ENCODE results near the gene HIVEP2.
"Not testable (repeated sequence)": the region's sequence is repeated elsewhere in the genome, so short reads cannot be mapped to it uniquely, and the experiment has no call there.

Gene HIVEP2, protein sequence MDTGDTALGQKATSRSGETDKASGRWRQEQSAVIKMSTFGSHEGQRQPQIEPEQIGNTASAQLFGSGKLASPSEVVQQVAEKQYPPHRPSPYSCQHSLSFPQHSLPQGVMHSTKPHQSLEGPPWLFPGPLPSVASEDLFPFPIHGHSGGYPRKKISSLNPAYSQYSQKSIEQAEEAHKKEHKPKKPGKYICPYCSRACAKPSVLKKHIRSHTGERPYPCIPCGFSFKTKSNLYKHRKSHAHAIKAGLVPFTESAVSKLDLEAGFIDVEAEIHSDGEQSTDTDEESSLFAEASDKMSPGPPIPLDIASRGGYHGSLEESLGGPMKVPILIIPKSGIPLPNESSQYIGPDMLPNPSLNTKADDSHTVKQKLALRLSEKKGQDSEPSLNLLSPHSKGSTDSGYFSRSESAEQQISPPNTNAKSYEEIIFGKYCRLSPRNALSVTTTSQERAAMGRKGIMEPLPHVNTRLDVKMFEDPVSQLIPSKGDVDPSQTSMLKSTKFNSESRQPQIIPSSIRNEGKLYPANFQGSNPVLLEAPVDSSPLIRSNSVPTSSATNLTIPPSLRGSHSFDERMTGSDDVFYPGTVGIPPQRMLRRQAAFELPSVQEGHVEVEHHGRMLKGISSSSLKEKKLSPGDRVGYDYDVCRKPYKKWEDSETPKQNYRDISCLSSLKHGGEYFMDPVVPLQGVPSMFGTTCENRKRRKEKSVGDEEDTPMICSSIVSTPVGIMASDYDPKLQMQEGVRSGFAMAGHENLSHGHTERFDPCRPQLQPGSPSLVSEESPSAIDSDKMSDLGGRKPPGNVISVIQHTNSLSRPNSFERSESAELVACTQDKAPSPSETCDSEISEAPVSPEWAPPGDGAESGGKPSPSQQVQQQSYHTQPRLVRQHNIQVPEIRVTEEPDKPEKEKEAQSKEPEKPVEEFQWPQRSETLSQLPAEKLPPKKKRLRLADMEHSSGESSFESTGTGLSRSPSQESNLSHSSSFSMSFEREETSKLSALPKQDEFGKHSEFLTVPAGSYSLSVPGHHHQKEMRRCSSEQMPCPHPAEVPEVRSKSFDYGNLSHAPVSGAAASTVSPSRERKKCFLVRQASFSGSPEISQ (N-terminal part only)

DNA sequence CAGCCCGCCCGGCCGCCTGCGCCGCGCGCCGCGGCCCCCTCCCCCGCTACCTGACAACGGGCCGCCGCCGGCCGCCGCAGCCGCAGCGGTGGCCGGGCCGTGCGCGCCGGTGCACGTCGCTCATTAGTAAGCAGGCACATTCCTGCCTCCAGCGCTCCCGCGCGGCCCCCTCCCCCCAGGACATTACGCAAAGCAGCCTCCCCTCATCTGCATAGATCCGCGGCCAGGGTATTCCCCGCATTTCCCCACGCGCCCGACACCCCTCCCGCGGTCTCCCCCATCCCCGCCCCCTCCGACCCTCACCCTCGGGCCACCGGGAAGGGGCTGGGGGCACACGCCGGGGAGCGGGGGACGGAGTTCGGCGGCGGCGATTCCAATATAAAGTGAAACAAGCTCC lies at the start of gene HIVEP2:
Gene HIVEP2 (minus strand): TSS at position 128 of the 397 bp plus-strand sequence. CDS start 170,438 bp downstream, outside the sequence.
- DNase-seq (ENCODE audit: low spot score) = peak; percentile 71

DNA sequence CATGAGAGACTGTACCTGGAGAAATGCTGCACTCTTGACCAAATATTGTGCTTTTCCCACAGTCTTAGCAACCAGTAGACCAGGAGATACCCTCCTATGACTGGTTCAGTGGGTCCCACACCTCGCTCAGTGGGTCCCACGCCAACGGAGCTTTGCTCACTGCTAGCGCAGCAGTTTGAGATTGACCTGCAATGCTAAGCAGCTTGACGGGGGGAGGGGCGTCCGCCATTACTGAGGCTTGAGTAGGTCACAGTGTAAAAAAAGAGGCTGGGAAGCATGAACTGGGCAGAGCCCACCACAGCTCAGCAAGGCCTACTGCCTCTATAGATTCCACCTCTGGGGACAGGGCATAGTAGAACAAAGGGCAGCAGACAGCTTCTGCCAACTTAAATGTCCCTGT lies 49.0 kb upstream of the HIVEP2 start:
- no peak for DNase-seq (ENCODE audit: low spot score)

DNA sequence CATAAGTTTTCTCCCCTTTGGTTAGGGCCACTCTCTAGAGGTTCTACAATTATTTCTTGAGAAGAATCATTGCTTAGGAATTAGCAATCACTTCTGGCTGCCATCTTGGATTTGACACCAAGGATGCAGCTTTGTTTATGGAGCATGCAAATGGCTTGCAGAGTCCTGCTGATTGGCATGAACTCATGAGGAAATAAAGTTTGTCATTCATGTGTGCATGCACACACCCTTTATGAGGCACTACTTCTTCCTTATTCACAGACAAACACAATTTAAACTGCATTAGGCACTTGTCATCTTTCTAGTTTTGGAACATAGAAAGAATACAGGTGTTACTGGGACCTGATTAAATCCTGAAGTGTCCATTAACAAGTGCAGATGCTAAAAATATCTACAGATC lies 42.5 kb upstream of the HIVEP2 start:
- no peak for DNase-seq (ENCODE audit: low spot score)

DNA sequence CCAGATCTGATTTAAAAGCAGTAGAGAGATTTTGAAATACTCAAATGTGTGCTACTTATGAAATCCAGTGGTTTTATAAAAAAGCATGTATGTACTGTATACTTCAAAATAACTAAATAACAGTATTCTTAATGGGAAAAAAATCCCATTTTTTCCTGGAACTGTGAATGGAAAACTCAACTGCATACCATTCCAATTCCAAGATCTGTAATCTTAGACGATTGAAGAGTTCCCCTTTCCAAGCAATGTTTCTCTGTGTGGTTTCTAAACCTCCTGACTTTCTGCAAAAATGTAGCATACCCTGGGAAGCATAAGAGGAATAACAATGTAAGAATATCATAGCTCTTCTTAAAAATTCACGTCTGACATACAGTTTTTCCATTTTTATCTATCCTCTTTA lies 40.3 kb upstream of the HIVEP2 start:
- DNase-seq (ENCODE audit: low spot score) = no peak

DNA sequence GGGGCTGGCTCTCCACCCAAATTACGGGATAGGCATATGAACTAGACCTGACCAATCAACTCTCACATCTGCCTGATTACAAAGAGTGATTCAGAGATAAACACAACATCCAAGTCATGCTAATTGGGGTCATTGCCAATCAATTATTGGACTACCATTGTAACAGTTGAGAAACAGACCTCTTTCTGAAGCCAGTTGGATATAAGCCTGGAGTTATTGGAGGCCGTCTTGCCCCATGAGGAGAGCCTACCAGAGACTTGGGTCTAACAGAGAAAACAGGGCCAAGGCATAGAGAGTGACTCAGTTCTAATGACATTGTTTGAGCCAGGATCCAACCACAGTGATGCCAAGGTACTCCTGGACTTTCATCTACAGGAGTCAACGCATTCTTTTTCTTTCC lies 39.4 kb upstream of the HIVEP2 start:
- peak; percentile 14 for DNase-seq (ENCODE audit: low spot score)

DNA sequence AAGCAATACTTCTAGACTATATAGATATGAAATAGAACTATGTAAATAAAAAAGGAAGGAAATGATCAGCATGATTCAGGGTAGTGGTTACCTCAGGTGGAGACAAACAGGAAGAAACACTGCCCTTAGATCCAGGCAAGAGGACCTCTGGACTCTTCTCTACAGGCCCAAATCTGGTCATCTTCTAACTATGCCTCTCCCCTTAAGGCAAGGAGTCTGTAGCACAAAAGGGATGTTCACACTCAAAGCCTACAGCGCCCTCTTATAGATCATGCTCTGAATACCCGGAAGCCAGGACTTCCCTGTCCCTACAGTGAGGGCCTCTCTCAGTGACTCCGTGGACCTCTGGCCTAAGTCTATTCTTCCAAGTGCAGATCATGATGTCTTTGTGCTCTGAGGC lies 30.4 kb upstream of the HIVEP2 start:
- DNase-seq (ENCODE audit: low spot score) = no peak

DNA sequence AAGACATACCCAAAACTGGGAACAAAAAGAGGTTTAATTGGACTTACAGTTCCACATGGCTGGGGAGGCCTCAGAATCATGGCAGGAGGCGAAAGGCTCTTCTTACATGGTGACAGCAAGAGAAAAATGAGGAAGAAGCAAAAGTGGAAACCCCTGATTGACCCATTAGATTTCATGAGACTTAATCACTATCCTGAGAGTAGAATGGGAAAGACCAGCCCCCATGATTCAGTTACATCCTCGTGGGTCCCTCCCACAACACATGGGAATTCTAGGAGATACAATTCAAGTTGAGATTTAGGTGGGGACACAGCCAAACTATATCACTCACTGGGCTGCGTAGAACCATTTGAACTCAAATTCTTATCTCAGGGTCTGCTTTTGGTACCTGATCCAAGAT lies 26.0 kb upstream of the HIVEP2 start:
- not testable (repeated sequence) for DNase-seq (ENCODE audit: low spot score)

DNA sequence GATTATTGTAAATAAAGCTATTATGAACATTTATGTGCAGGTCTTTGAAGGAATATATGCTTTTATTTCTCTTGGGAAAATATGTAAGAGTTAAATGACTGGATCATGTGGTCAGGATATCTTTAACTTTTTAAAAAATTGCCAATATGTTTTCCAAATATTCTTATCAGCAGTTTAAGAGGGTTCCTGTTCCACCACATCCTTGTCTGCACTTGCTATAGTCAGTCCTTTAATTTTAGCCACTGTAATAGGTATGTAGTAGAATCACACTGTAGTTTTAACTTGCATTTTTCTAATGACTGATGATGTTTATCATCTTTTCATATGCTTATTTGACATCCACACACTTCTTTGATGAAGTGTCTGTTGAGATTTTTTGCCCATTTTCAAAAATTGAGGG lies 23.6 kb upstream of the HIVEP2 start:
- no peak for DNase-seq (ENCODE audit: low spot score)

DNA sequence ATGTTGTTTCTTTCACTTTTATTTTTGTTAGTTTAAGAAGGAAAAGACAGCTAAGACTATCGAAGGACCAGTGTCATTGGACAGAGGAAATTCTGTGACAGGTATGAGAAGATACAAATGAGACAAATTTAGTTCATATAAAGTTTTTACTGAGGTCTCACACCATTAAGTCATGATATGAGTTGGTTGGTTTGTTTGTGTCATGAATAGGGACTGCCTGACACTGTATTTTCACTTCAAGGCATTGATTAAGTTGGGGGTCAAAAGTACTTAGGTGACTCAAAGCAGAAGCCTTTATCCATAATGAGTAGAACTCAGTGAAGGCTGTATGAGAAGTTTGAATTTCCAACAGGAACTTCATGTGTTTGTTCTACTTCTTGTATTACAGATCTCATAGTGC lies 21.3 kb upstream of the HIVEP2 start:
- no peak for DNase-seq (ENCODE audit: low spot score)

DNA sequence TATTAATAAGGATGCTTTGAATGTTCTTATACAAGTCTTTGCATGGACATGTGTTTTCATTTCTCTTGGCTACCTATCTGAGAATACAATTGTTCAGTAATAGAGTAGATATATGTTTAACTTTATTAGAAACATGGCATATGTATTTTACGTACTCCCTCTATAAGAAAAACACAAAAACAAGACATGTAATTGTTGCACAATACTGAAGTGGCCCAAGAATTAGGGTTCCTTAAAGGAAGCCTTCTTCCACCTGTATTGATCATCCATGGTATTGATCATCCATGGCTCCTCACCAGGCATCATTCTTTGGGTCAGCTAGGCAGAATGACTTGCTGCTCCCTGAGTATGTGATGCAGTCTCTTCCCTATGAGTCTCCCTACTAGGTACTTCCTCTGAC lies 20.2 kb upstream of the HIVEP2 start:
- DNase-seq (ENCODE audit: low spot score) = no peak

DNA sequence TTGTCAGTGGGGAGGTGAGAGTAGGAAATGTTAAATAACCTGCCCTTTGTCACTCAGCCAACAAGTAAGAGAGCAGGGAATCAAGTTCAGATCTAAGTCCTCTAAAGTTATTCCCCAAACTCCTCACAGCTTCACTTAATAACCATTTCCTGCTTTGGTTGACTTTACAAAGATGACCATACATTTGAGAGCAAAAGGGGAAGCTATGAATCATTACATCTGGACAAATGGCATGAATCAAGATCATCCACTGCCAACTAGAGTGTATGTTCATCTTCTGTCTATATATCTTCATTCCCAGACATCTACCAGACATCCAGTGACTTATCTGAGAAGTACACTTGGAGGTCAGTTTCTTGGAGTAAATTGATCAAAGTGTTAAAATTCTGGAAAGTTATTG lies 15.1 kb upstream of the HIVEP2 start:
- DNase-seq (ENCODE audit: low spot score) = no peak

DNA sequence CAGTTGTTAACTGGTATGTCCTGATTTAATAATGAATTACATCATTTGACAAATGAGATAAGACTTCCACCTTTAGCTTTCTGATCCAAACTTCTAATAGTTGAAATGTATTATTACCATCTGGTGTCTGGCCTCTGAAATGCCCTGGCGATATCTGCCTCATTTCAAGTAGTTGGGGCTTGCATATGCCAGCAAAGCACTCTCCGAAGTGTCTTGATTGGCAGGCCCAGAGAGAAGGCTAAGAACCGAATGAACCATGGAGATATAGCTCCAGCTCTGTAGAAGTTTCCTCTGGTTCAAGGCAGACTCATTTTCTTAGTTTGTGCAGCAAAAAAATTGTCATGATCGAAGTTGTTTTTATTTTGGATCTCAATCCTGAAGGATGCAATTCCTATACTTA lies 13.4 kb upstream of the HIVEP2 start:
- no peak for DNase-seq (ENCODE audit: low spot score)

DNA sequence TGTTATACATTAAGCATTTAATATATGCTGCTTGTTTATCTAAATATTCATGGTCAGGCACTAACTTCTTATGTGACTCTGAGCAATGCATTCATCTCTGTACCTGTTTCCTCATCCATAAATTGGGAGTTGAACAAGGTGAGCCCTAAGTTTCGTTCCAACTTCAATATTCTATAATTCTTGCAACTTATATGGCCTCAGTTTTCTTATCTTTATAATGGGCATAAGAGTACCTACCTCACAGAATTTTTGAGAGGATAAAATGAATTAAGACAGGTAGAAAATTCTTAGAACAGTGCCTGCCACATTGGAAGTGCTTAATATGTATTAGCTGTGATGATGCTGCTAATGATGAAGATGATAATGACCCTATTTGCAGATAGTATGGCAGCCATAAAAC lies 11.8 kb upstream of the HIVEP2 start:
- no peak for DNase-seq (ENCODE audit: low spot score)

DNA sequence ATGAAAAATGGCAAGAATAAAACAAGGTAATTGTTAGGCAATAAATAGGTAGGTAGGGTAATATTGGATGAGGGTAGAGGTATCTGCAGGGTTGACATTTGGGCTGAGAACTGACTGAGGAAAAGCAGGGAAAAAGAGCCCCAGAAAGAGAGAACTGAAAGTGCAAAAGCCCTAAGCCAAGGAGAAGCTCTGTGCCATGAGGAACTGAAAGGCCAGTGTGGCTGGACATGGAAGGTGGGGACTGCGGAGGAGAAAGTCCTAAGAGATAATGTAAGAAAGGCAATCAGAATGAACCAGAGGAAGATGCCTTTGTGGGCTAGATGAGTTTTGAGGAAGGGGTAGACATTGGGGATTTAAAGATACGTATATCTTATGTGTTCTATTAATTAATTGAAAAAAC lies 9.9 kb upstream of the HIVEP2 start:
- no peak for DNase-seq (ENCODE audit: low spot score)

DNA sequence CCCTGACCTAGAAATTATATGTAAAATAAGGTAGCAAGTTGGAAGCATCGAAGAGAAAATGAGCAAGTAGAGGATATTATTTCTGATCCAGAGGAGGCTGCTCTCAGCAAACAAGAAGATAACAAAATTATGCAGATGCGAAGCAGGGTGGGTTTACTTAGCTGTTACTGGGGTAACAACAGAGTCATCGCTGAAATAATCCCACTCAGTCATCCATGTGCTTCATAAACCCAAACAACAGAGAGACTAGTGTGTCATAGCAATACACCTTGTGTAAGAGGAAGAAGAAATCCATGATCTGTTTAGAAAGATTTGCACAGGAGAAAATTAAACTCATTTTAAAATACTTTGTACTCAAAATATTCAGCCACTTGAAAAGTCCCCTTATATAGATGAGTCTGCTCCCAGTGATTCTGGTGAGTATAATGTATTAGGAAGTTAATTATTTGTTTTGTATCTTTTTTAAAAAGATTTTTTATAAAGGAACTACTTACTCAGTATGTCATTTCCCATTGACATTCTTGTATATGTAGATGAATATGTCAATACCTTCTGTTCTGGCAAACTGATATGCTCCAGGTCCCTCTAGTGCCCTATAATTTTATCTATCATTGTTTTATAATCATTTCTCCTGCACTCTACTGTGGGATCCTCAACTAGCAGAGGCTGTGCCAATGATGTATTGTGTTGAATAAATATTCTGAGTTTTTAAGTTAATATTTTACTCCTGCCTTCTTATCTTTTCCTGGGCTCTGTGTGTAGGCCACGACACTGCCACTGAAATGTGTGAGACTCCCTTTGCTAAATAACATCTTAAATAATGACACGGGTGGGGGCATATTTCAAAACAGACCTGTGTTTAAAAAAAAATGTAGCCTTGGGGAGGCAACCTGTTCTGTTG lies 8.6 kb upstream of the HIVEP2 start:
- no peak for DNase-seq (ENCODE audit: low spot score)

DNA sequence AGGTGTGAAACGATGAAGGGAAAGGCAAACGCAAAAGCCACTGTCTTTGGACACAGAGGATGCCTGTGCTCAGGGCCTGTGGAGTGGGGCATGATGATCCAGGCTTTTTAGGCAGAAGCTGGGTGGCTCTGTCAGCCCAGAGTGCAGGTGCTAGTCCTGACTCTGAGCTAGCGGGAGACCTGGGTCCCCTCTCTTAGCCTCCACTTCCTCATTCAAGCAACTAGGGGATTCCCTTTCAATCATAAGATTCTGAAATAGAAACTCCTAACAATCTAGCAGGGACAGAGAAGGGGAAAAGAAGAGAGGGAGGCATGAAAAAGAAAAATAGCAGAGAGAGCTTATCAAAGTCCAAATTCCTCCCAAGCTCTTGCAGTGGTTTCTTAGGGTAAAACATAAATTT lies 7.6 kb upstream of the HIVEP2 start:
- no peak for DNase-seq (ENCODE audit: low spot score)

DNA sequence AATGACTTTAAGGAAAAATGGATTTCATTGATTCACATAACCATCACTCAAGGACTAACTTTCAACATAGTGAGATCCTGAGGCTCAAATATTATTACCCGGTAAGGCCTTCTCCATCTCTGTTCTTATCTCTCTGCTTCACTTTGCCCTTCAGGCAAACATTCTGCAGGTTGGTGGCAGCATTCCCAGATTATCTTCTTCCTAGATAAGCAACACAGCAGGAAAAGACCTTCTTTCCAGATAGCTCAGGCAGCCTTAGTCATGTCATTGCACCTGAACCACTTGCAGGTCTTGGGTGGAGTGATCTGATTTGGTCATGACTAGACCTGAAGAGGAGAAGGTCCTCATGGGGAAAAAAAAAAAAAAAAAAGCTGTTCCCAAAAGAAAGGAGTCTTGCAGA lies 5.3 kb upstream of the HIVEP2 start:
- no peak for DNase-seq (ENCODE audit: low spot score)

DNA sequence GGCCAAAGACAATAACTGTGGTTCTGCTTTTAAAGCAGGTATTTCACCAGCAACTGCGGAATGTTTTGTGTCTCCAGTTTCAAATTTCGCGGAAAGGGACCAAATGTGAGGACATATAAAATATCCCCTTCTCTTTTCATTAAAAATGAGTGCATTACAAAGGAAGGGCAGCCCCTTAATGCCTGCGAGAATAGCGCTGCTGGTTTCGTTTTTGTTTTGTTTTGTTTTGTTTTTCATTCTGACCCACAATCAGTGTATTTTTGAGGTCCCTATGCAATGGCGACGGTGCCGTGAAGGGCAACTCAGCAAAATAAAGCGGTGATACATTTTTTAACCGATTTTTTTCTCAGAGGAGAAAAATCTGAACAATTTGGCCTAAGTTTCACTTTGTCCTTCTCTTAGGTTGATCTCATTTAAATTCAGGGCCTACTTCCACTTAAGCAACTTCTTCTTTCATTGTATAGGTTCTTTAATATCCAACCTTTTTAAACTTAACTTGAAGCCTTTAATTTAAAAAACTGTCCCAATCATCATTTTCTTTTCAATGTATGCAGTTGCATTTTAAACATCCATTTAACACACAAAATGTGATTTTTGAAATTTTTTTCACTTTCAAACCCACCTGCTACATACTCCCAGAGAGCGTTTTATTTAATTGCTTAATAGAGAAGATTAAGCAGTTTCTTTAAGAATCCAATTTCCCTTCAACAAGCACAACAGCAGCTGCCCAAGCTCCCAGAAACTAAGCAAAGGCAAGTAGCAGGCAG lies 2.9 kb upstream of the HIVEP2 start:
- DNase-seq (ENCODE audit: low spot score) = no peak

DNA sequence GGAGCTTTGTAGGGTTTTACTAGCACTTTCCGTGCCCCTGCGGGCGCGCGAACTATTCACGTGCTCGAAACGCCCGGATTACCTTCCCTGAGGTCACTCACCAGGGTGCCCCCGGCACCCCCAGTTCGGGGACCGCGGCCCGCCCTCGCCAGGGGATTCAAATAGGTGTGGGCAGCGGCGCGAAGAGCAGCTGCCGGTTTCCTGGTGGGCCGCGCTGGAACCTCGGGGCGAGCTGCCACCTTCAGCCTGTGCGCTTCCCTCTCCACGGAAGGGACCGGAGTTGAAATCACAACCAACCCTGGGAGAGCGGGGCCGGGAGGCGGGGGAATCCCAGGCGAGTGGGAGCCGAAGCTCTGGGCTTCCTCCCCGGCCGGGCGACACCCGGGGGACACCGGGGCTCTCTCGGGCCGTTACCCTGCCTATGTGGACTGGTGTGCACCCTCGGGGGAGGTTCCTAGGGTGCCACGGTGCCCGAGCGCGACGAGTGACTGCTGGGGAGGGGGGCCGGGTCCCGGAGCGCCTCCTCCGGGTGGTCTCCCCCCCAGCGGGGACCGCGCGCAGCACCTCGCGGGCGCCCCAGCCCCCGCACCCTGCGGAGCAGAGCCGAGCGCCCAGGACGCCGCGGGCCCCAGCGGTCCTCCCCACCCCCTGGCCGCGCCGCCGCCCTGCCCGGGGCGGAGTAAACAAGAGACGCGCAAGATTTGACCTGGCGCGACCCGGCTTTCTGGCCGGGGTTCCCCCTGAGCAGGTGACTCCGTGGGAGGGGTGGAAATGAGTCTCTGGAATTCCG lies 2.1 kb upstream of the HIVEP2 start:
- DNase-seq (ENCODE audit: low spot score) = peak; percentile 89

All from AG20443 (cell line).